MM.1S (cell line): ENCODE measurements around the gene CLTB.

Experiments used
- DNase-seq: peaks from one replicate; pipeline ENCODE4 v3.0.0-alpha.2; 2015
- H2AFZ ChIP-seq: fragments of 300-600 bp; sonication (generic); 2 replicates; pipeline ENCODE4 v1.6.0; 2016; ENCODE audit warnings: antibody characterized with exemption, low read length
- H3F3A ChIP-seq: fragments of 300-600 bp; sonication (generic); 2 replicates; pipeline ENCODE4 v1.6.1; 2016; ENCODE audit warnings: mild to moderate bottlenecking, antibody characterized with exemption, low read length, moderate library complexity, mixed read lengths; ENCODE audit not compliant: insufficient read depth
- H3K27ac ChIP-seq: fragments of 300-600 bp; sonication (generic); 2 replicates; pipeline ENCODE4 v1.5.1; 2016; ENCODE audit warnings: mild to moderate bottlenecking, low read length
- H3K27me3 ChIP-seq: fragments of 300-600 bp; sonication (generic); replicated peaks from 2 replicates; pipeline ENCODE4 v1.6.0; 2016; ENCODE audit warnings: low read length; ENCODE audit not compliant: insufficient read depth
- H3K36me3 ChIP-seq: fragments of 300-600 bp; sonication (generic); replicated peaks from 2 replicates; pipeline ENCODE4 v1.6.1; 2016; ENCODE audit warnings: mild to moderate bottlenecking, low read length, mixed read lengths; ENCODE audit not compliant: insufficient read depth
- H3K4me1 ChIP-seq: fragments of 300-600 bp; sonication (generic); 2 replicates; pipeline ENCODE4 v1.6.1; 2016; ENCODE audit warnings: low read length, mixed read lengths
- H3K4me2 ChIP-seq: fragments of 300-600 bp; sonication (generic); 2 replicates; pipeline ENCODE4 v1.6.0; 2016; ENCODE audit warnings: low read depth, low read length
- H3K4me3 ChIP-seq: fragments of 300-600 bp; sonication (generic); 2 replicates; pipeline ENCODE4 v1.5.1; 2016; ENCODE audit warnings: low read length, mixed read lengths
- H3K79me2 ChIP-seq: fragments of 300-600 bp; sonication (generic); 2 replicates; pipeline ENCODE4 v1.6.1; 2016; ENCODE audit warnings: mixed run types, low read length, mixed read lengths
- H3K9ac ChIP-seq: fragments of 300-600 bp; sonication (generic); 2 replicates; pipeline ENCODE4 v1.6.1; 2016; ENCODE audit warnings: low read length, mixed read lengths
- H3K9me2 ChIP-seq: fragments of 300-600 bp; sonication (generic); replicated peaks from 2 replicates; pipeline ENCODE4 v1.6.1; 2016; ENCODE audit warnings: mild to moderate bottlenecking, low read length, mixed read lengths; ENCODE audit not compliant: insufficient read depth
- H3K9me3 ChIP-seq: fragments of 300-600 bp; sonication (generic); replicated peaks from 2 replicates; pipeline ENCODE4 v1.6.1; 2016; ENCODE audit warnings: mild to moderate bottlenecking, low read length, mixed read lengths; ENCODE audit not compliant: insufficient read depth
- H4K20me1 ChIP-seq: fragments of 300-600 bp; sonication (generic); 2 replicates; pipeline ENCODE4 v1.6.1; 2016; ENCODE audit warnings: mild to moderate bottlenecking, low read length, moderate library complexity, mixed read lengths; ENCODE audit not compliant: insufficient read depth
- EZH2 ChIP-seq: fragments of 300-600 bp; sonication (generic); optimal IDR thresholded peaks from 2 replicates; pipeline ENCODE3; 2017; ENCODE audit warnings: low read depth, mild to moderate bottlenecking, antibody characterized with exemption, low read length, mixed read lengths
- EZH2phosphoT487 ChIP-seq: fragments of 300-600 bp; sonication (generic); IDR thresholded peaks from 2 replicates; pipeline ENCODE4 v1.6.1; 2018; ENCODE audit warnings: antibody characterized with exemption, low read length
- TF ChIP-seq, protein P1 (sequence below): fragments of 300-600 bp; sonication (generic); IDR thresholded peaks from 2 replicates; pipeline ENCODE4 v1.5.1; 2016; ENCODE audit warnings: antibody characterized with exemption, low read length, mixed read lengths

The CLTB gene, protein sequence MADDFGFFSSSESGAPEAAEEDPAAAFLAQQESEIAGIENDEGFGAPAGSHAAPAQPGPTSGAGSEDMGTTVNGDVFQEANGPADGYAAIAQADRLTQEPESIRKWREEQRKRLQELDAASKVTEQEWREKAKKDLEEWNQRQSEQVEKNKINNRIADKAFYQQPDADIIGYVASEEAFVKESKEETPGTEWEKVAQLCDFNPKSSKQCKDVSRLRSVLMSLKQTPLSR

DNA sequence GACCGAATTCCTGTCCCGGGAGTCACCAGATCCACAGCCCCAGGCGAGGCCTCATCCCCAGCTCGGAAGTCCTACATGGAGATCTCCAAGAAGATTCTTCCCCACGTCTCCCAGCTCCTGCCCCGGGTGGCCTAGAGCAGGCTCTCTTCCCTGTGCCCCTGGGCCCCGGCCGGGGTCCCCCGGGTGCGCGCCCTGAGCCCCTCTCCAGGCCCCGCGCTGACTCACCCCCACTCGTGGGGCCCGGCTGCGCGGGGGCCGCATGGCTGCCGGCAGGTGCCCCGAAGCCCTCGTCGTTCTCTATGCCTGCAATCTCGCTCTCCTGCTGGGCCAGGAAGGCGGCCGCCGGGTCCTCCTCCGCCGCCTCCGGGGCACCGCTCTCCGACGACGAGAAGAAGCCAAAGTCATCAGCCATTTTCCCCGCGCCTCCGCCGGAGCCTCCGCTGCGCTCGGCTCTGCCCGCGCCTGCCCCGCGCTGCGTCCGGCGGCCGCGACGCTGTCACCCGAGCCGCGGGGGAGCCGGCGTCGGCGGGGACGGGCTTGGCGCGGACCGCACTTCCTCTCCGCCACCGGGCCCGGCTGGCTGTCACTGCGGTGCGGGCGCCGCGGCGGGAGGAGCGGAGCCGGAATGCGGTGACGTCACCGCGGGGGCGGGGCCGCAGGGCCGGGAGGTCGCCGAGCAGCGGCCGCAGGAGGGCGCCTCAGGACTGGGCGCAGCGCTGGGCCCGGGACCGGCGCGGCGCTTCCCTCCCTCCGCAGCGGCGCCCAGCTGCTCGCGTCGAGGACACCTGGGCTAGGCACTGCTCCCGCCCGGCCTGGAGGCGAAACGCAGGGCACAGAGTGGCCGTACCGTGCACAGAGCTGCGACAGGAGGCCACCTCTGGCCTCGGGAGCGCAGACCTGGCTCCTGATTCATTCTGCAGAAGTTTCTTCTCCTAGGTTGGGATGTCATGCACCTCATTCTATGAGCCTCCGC, at the start of gene CLTB:
Gene CLTB (minus strand): TSS at position 588 of the 973 bp plus-strand sequence. CDS start 176 bp downstream, at position 412.
- Histone ChIP-seq H3K9ac (peak within 1 kb of the TSS; percentile 96), H3K4me2 (peak within 1 kb of the TSS; percentile 85), H3K4me1 (peaks cover 10% of the 10 kb centered on the region), H3K27me3 (no peaks in the 10 kb centered on the region), H2AFZ (peak within 1 kb of the TSS; percentile 82), H3K79me2 (peaks cover 41% of the 10 kb centered on the region), H3K27ac (peak within 1 kb of the TSS; percentile 42; the same call in 1 of the 2 replicates), H3K9me2 (no peaks in the 10 kb centered on the region), H3K9me3 (no peaks in the 10 kb centered on the region), H3F3A (no peaks in the 10 kb centered on the region), H4K20me1 (no peaks in the 10 kb centered on the region), H3K36me3 (no peaks in the 10 kb centered on the region), H3K4me3 (peak within 1 kb of the TSS; percentile 97)
- TF ChIP-seq EZH2phosphoT487 (no peak), EZH2 (no peak)
- TF ChIP-seq, protein P1, sequence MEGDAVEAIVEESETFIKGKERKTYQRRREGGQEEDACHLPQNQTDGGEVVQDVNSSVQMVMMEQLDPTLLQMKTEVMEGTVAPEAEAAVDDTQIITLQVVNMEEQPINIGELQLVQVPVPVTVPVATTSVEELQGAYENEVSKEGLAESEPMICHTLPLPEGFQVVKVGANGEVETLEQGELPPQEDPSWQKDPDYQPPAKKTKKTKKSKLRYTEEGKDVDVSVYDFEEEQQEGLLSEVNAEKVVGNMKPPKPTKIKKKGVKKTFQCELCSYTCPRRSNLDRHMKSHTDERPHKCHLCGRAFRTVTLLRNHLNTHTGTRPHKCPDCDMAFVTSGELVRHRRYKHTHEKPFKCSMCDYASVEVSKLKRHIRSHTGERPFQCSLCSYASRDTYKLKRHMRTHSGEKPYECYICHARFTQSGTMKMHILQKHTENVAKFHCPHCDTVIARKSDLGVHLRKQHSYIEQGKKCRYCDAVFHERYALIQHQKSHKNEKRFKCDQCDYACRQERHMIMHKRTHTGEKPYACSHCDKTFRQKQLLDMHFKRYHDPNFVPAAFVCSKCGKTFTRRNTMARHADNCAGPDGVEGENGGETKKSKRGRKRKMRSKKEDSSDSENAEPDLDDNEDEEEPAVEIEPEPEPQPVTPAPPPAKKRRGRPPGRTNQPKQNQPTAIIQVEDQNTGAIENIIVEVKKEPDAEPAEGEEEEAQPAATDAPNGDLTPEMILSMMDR: peak; percentile 47
- DNase-seq: peak; percentile 92

GRCh38 chr5:176463113-176463764, 46.9 kb upstream of the CLTB start:
- Histone ChIP-seq H4K20me1 (no peaks in the 10 kb centered on the region), H3K9ac (no peak overlapping the region), H3K9me3 (no peaks in the 10 kb centered on the region), H3K4me1 (no peaks in the 10 kb centered on the region), H3F3A (no peaks in the 10 kb centered on the region), H2AFZ (no peak overlapping the region), H3K36me3 (no peaks in the 10 kb centered on the region), H3K27me3 (no peaks in the 10 kb centered on the region), H3K4me3 (no peak overlapping the region), H3K79me2 (peaks cover 88% of the 10 kb centered on the region), H3K9me2 (no peaks in the 10 kb centered on the region), H3K4me2 (no peak overlapping the region), H3K27ac (no peak overlapping the region)
- TF ChIP-seq EZH2: no peak
- TF ChIP-seq EZH2phosphoT487: no peak
- TF ChIP-seq, protein P1: no peak
- no peak for DNase-seq

DNA sequence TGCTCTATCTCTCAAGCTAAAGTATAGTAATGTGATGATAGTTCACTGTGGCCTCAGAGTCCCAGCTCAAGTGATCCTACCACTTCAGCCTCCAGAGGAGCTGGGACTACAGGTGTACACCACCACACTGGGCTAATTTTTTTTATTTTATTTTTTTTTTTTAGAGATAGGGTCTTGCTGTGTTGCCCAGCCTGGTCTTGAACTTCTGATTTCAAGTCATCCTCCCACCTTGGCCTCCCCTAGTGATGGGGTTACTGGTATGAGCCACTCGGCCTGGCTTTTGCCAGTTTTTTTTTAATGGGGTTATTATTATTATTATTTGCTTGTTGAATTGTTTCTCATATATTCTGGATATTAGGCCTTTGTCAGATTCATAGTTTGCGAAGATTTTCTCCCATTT, 45.0 kb upstream of the CLTB start:
- H3K4me1 ChIP-seq: no peaks in the 10 kb centered on the region
- no peak overlapping the region for H2AFZ ChIP-seq
- H3K9me3 ChIP-seq: no peaks in the 10 kb centered on the region
- H3F3A ChIP-seq: no peaks in the 10 kb centered on the region
- H3K36me3 ChIP-seq: no peaks in the 10 kb centered on the region
- no peaks in the 10 kb centered on the region for H4K20me1 ChIP-seq
- no peak for TF ChIP-seq EZH2
- no peak for TF ChIP-seq EZH2phosphoT487
- TF ChIP-seq, protein P1: no peak
- peaks cover 92% of the 10 kb centered on the region for H3K79me2 ChIP-seq
- H3K27ac ChIP-seq: no peak overlapping the region
- H3K9ac ChIP-seq: no peak overlapping the region
- H3K27me3 ChIP-seq: no peaks in the 10 kb centered on the region
- no peak overlapping the region for H3K4me2 ChIP-seq
- H3K9me2 ChIP-seq: no peaks in the 10 kb centered on the region
- H3K4me3 ChIP-seq: no peak overlapping the region
- no peak for DNase-seq
